ENCODE results near the gene METTL21A.

DNA sequence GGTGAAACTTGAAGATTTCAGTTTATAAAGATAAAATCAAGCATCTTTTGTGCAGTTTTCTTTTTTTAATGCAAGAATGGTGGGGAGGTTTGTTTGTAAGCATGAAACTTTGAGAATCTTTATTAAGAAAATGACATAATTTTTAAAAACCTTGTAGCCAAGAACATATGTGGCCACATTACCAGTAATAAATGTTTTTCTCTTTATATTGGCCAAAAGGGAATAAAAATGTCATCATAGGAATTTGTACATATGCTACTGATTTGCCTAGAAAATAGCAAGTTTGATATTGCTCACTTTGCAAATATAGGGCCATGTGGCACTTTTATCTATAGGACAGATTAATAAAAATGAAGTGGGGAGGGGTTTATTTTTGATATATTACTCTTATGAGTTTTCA, 25.6 kb downstream of the METTL21A start:
- no peak for TF ChIP-seq CTCF (conservative IDR thresholded peaks at IDR 0.05 in 1 of 2, IDR thresholded peaks at IDR 0.05 in 1 of 2; ENCODE audit: low read depth in 1 of 2, low read length in 2 of 2)
- no peak for TF ChIP-seq EZH2 (IDR thresholded peaks at IDR 0.05; ENCODE audit: low read length, missing control alignments)

Data from fibroblast of lung (primary cell).